HepG2 (cell line): Measurements from ENCODE around the gene ATP2B3. TPM values are rescaled to one million over a fixed set of nuclear protein-coding genes. Genes with fewer than 3 reads are reported as not detected.

Experiments
- BCLAF1 ChIP-seq: fragments of 450-650 bp; IDR thresholded peaks from 2 replicates; pipeline ENCODE4 v1.6.1; 2017; ENCODE audit warnings: mild to moderate bottlenecking
- CCAR2 ChIP-seq: fragments of 200-400 bp; formaldehyde crosslinking; optimal IDR thresholded peaks from 2 replicates; pipeline ENCODE3; 2018; ENCODE audit warnings: low read depth, mild to moderate bottlenecking, low read length, moderate library complexity
- FOXC1 ChIP-seq: sonication (generic); formaldehyde crosslinking; IDR thresholded peaks from 2 replicates; pipeline ENCODE4 v1.8.0; 2022; ENCODE audit warnings: mild to moderate bottlenecking, missing genetic modification reagents, borderline replicate concordance
- FOXO1 ChIP-seq: sonication (generic); formaldehyde crosslinking; IDR thresholded peaks from 2 replicates; pipeline ENCODE4 v1.4.0; 2020; ENCODE audit warnings: missing genetic modification reagents
- FOXP1 ChIP-seq, 2 experiments: fragments of 450-650 bp in 1 of 2; IDR thresholded peaks; 2 replicates each; pipeline ENCODE4 v1.6.1; 2017 to 2018; ENCODE audit warnings: antibody characterized with exemption in 1 of 2
- GZF1 ChIP-seq: sonication (generic); formaldehyde crosslinking; IDR thresholded peaks from 2 replicates; pipeline ENCODE4 v1.5.1; 2020; ENCODE audit warnings: mild to moderate bottlenecking, missing genetic modification reagents
- HMGXB3 ChIP-seq: sonication (generic); formaldehyde crosslinking; IDR thresholded peaks from 2 replicates; pipeline ENCODE4 v1.4.0; 2020; ENCODE audit warnings: missing genetic modification reagents, borderline replicate concordance
- KMT2A ChIP-seq: sonication (generic); formaldehyde crosslinking; IDR thresholded peaks from 2 replicates; pipeline ENCODE4 v1.4.0; 2020; ENCODE audit warnings: missing genetic modification reagents
- MEF2D ChIP-seq: sonication (generic); formaldehyde crosslinking; IDR thresholded peaks from 2 replicates; pipeline ENCODE4 v1.5.1; 2020; ENCODE audit warnings: mild to moderate bottlenecking, missing genetic modification reagents
- PATZ1 ChIP-seq: sonication (generic); formaldehyde crosslinking; IDR thresholded peaks from 2 replicates; pipeline ENCODE4 v1.4.0; 2020; ENCODE audit warnings: missing genetic modification reagents
- SP1 ChIP-seq, 2 experiments: fragments of 450-650 bp in 1 of 2; sonication (generic) in 1 of 2; formaldehyde crosslinking in 1 of 2; IDR thresholded peaks; 2 replicates each; pipeline versions ENCODE4 v1.4.0 to v1.6.1; 2016 to 2020; ENCODE audit warnings: missing genetic modification reagents in 1 of 2
- SUZ12 ChIP-seq: fragments of 150-350 bp; IDR thresholded peaks from 2 replicates; pipeline ENCODE4 v1.6.1; 2014; ENCODE audit warnings: low read depth, low read length
- ZNF18 ChIP-seq: sonication (generic); formaldehyde crosslinking; IDR thresholded peaks from 2 replicates; pipeline ENCODE4 v1.8.0; 2022; ENCODE audit warnings: mild to moderate bottlenecking, missing genetic modification reagents; ENCODE audit not compliant: insufficient replicate concordance
- ZNF234 ChIP-seq: sonication (generic); formaldehyde crosslinking; conservative IDR thresholded peaks from 2 replicates; pipeline ENCODE4 v1.5.1; 2020; ENCODE audit warnings: mild to moderate bottlenecking, missing genetic modification reagents
- ZNF572 ChIP-seq: sonication (generic); formaldehyde crosslinking; IDR thresholded peaks from 2 replicates; pipeline ENCODE4 v1.5.1; 2020; ENCODE audit warnings: mild to moderate bottlenecking, missing genetic modification reagents
- polyA plus RNA-seq, 8 experiments: library from polyadenylated mRNA; depleted of rRNA in 3 of 8; stranded (reverse) in 7 of 8; unstranded in 1 of 8; fragments of >200 nt; fragmentation: Illumina TruSeq in 4 of 8; extraction: Trizol in 4 of 8; gene quantifications; 2 replicates each; pipeline versions ENCODE4 v1.2.1 to v1.2.3, GENCODE V29; 2011 to 2016; ENCODE audit warnings: low read depth in 4 of 8, missing spikeins in 1 of 8, mixed read lengths in 1 of 8; ENCODE audit not compliant: insufficient read depth in 1 of 8
- total RNA-seq, 5 experiments: library from RNA; depleted of rRNA; stranded (reverse); fragments of >200 nt; fragmentation: Illumina TruSeq; extraction: Trizol; gene quantifications; 2 replicates each; pipeline ENCODE4 v1.2.3, GENCODE V29; 2016; ENCODE audit warnings: low read depth in 1 of 5
- TF ChIP-seq, protein P1 (sequence below): sonication (generic); formaldehyde crosslinking; IDR thresholded peaks from 2 replicates; pipeline ENCODE4 v1.4.0; 2020; ENCODE audit warnings: missing genetic modification reagents, low read depth, mild to moderate bottlenecking, borderline replicate concordance

Gene ATP2B3
- total and polyA plus RNA-seq, 2 of the 13 experiments (the other 11 are each of a cell fraction or from before 2014, with no cell fraction given) = not detected

- TF ChIP-seq ZNF18 (CRISPR knock-in tag) (no peak), CCAR2 (no peak), ZNF234 (CRISPR knock-in tag) (no peak), FOXP1 (IDR thresholded peaks at IDR 0.05) (no peak), FOXP1 (CRISPR knock-in tag; IDR thresholded peaks at IDR 0.05) (peak; percentile 48; the same call in 1 of the 2 replicates), PATZ1 (CRISPR knock-in tag) (peak; percentile 67), KMT2A (CRISPR knock-in tag) (no peak), SUZ12 (no peak), ZNF572 (CRISPR knock-in tag) (no peak), SP1 (IDR thresholded peaks at IDR 0.05) (no peak), SP1 (CRISPR knock-in tag; IDR thresholded peaks at IDR 0.05) (no peak), BCLAF1 (no peak), FOXC1 (no peak), GZF1 (no peak), MEF2D (CRISPR knock-in tag) (no peak; the same call in 1 of the 2 replicates), FOXO1 (CRISPR knock-in tag) (peak; percentile 83), HMGXB3 (CRISPR knock-in tag) (no peak)
- TF ChIP-seq, protein P1, sequence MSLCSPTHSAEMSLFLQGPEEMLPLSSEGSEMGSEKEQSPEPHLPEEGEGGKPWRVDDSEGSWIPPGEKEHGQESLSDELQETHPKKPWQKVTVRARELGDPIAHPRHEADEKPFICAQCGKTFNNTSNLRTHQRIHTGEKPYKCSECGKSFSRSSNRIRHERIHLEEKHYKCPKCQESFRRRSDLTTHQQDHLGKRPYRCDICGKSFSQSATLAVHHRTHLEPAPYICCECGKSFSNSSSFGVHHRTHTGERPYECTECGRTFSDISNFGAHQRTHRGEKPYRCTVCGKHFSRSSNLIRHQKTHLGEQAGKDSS (CRISPR knock-in tag) = 0 out of 2 replicates have a peak, but pooled peaks have one; percentile 22
These were observed 106.0 kb downstream of the ATP2B3 start (continued) for GRCh38 chrX:153623310-153624029.
